ENCODE data around the gene TNFSF11.

DNA sequence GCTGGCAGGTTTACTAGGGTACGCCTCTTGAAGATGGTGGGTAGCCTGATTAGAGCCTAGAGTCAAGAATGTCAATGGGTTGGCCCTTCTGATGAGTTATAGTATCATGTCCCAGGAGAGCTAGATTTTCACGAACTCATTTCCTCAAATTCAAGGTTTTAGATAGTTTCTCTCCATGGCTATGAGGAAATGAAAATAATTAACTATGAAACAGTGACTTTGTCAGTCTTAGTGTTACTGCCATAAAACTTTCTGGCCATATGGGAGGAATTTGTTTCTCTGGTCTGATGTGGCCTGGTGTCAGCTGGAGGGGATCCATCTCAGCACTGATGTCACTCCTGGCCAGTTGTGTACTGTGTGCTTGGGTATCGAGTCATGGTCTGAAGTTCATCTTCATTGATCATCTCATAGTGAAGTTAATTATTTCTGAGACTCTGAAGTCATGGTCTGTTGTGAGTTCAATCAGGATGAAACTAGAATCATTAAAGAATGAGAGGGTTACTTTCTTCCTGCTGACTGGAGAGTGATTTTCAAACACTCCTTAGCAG lies 49.4 kb upstream of the TNFSF11 start:
- TF ChIP-seq CTCF (IDR thresholded peaks at IDR 0.05) (no peak), EP300 (IDR thresholded peaks at IDR 0.05) (no peak), POLR2A (IDR thresholded peaks at IDR 0.05) (no peak)
